Body of pancreas (tissue), 4 donors: ENCODE data around the gene MBTPS1. TPM values are rescaled to one million over a fixed set of nuclear protein-coding genes. Genes with fewer than 3 reads are reported as not detected.

Experiments used
- ATAC-seq: fragments of 150-250 bp; one replicate; pipeline ENCODE4 v1.9.1; 2016
- DNase-seq, 4 donors: peaks; one replicate each; pipeline ENCODE4 v3.0.0-alpha.2; 2019
- H3K27ac ChIP-seq, 4 donors: fragments of 200-600 bp; sonication (generic); 1 replicate in 3 of 4; 2 replicates in 1 of 4; pipeline versions ENCODE4 v1.5.1 to v1.6.1; 2016 to 2019; ENCODE audit warnings: mild to moderate bottlenecking in 1 of 4, mixed read lengths in 1 of 4, moderate library complexity in 1 of 4
- H3K27me3 ChIP-seq, 2 donors: fragments of 200-600 bp; sonication (generic); one replicate each; pipeline ENCODE4 v1.6.0; 2016; ENCODE audit warnings: mild to moderate bottlenecking in 1 of 2
- H3K36me3 ChIP-seq, 2 donors: fragments of 200-600 bp; sonication (generic); replicated peaks in 1 of 2; 2 replicates each; pipeline ENCODE4 v1.5.1; 2016; ENCODE audit warnings: low read depth in 2 of 2; ENCODE audit not compliant: insufficient read depth in 1 of 2
- H3K4me1 ChIP-seq: fragments of 200-600 bp; sonication (generic); one replicate; pipeline ENCODE4 v1.6.0; 2016
- H3K4me3 ChIP-seq, 2 donors: fragments of 200-600 bp; sonication (generic); 1 replicate in 1 of 2; 2 replicates in 1 of 2; pipeline ENCODE4 v1.5.1; 2016 to 2019
- H3K9me3 ChIP-seq, 3 donors: fragments of 200-600 bp; sonication (generic); 1 replicate in 2 of 3; 2 replicates in 1 of 3; pipeline ENCODE4 v1.5.1; 2016
- CTCF ChIP-seq, 7 experiments: fragments of 450-650 bp in 4 of 7; fragments of 200-600 bp in 3 of 7; sonication (generic) in 3 of 7; IDR thresholded peaks; one replicate each; pipeline ENCODE4 v1.5.1; 2016 to 2019; ENCODE audit warnings: antibody characterized with exemption in 7 of 7
- POLR2A ChIP-seq, 3 donors: fragments of 450-650 bp; IDR thresholded peaks; one replicate each; pipeline ENCODE4 v1.6.1; 2016; ENCODE audit warnings: antibody characterized with exemption in 3 of 3, mild to moderate bottlenecking in 2 of 3
- WGBS, 2 donors: methylation state at CpG; one replicate each; pipeline ENCODE4 v1.1.5; 2017; 5-methylcytosine and 5-hydroxymethylcytosine counted together
- intact Hi-C: fragments of 100-400 bp; cut with DNase I; formaldehyde crosslinking; loops from one replicate; pipeline ENCODE4 v1.15.1; 2023
- total RNA-seq, 2 donors: library from RNA; depleted of rRNA; stranded (reverse); fragments of >200 nt; gene quantifications; one replicate each; pipeline ENCODE4 v1.1.0, GENCODE V29; 2016

MBTPS1 gene
- total RNA-seq, 2 donors from 2014 or later = 58.9 to 75.5 TPM

- DNase-seq = no peak
- no peak for ATAC-seq
- Histone ChIP-seq H3K27me3 (no peaks in the 10 kb centered on the region), H3K4me1 (peaks cover 5% of the 10 kb centered on the region), H3K4me3 (no peak overlapping the region), H3K27ac (no peak overlapping the region), H3K9me3 (no peaks in the 10 kb centered on the region), H3K36me3 (no peaks in the 10 kb centered on the region)
- intact Hi-C loops = loop anchor here (10.0 kb wide), 2 partner anchors 78 to 208 kb away; partner anchors contain the start of gene NECAB2
- TF ChIP-seq POLR2A (IDR thresholded peaks at IDR 0.05) = no peak
- TF ChIP-seq CTCF (IDR thresholded peaks at IDR 0.05) = no peak
- WGBS, 2 donors = 49 to 73% methylated on average over 12 to 22 of the region's 22 CpGs
These were observed 73.8 kb downstream of the MBTPS1 start for GRCh38 chr16:84042879-84043485.

DNA sequence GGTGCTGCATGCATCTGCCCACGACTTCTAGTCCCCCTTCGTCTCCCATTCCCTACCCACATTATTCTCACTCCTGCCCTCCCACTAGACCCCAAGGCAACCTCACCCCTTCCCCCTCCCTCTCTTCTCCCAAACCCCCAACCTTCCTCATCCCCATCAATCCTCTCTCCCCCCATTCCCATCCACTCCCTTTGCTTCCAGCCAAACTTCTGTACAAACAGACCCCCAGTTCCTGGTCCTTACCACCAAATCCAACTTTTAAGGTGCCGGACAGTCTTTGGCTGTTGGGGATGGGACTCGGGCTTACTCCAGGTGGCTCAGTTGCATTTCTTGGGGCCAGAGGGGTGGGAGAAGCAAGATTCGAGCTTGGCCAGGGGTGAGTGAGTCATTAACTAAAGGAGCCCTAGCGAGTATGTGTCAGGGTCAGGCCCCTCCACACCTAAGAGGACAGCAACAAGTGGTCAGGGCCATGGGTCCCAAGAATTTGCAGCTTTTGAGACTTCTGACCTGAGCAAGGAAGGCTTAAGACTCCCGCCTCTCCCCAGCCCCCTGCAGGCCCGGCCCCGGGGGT is 74.3 kb downstream of the MBTPS1 start, which contains the start of gene SLC38A8:
Gene SLC38A8 (minus strand): TSS at position 488 of the 571 bp plus-strand sequence. CDS start 638 bp downstream, outside the sequence.
- no peaks in the 10 kb centered on the region for H3K27me3 ChIP-seq
- H3K27ac ChIP-seq = no peak within 1 kb of the TSS
- ATAC-seq = no peak
- H3K36me3 ChIP-seq = no peaks in the 10 kb centered on the region
- no peaks in the 10 kb centered on the region for H3K9me3 ChIP-seq
- H3K4me3 ChIP-seq = no peak within 1 kb of the TSS
- DNase-seq = no peak
- WGBS, 2 donors = 68 to 76% methylated on average over 6 to 9 of the region's 9 CpGs
- H3K4me1 ChIP-seq = no peaks in the 10 kb centered on the region
- intact Hi-C loops = loop anchor here (10.0 kb wide), 2 partner anchors 78 to 208 kb away; partner anchors contain the start of gene NECAB2
- TF ChIP-seq POLR2A (IDR thresholded peaks at IDR 0.05) (no peak), CTCF (IDR thresholded peaks at IDR 0.05) (no peak)

DNA sequence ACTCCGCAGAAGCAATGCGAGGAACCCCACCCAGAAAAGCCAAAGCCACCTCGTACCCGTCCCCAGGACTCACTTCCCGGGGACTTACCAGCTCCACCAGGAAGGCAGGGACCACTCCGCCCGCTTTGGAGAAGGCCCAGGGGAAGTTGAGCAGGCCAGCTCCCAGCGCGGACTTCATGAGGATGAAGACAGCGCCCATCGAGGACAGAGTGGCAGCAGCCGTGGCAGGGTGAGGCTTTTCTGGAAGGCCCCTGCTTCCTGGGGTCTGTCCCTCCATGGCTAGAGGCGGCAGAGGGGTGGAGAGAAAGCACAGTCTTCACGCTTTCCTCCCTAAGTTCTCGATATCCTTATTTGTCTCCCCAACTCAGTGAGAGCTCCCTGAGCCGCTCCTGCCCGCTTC is 74.9 kb downstream of the MBTPS1 start:
- DNase-seq (no peak), ATAC-seq (no peak)
- TF ChIP-seq CTCF (IDR thresholded peaks at IDR 0.05) (no peak), POLR2A (IDR thresholded peaks at IDR 0.05) (no peak)
- Histone ChIP-seq H3K36me3 (no peaks in the 10 kb centered on the region), H3K4me3 (no peak overlapping the region), H3K27me3 (no peaks in the 10 kb centered on the region), H3K27ac (no peak overlapping the region), H3K9me3 (no peaks in the 10 kb centered on the region), H3K4me1 (no peaks in the 10 kb centered on the region)
- 79 to 86% methylated on average over 17 of the region's 17 CpGs for WGBS, 2 donors
- intact Hi-C loops = loop anchor here (10.0 kb wide), 2 partner anchors 77 to 207 kb away; partner anchors contain the start of gene NECAB2

GRCh38 chr16:84040823-84041820 is 75.6 kb downstream of the MBTPS1 start:
- WGBS, 2 donors = 80 to 86% methylated on average over 28 to 42 of the region's 42 CpGs
- TF ChIP-seq CTCF (IDR thresholded peaks at IDR 0.05) (no peak), POLR2A (IDR thresholded peaks at IDR 0.05) (no peak)
- Histone ChIP-seq H3K27ac (no peak overlapping the region), H3K9me3 (no peaks in the 10 kb centered on the region), H3K36me3 (no peaks in the 10 kb centered on the region), H3K27me3 (no peaks in the 10 kb centered on the region), H3K4me3 (no peak overlapping the region), H3K4me1 (no peaks in the 10 kb centered on the region)
- ATAC-seq (no peak), DNase-seq (no peak)
- intact Hi-C loops = loop anchor here (10.0 kb wide), 2 partner anchors 76 to 206 kb away; partner anchors contain the start of gene NECAB2
